Activated CD8-positive, alpha-beta T cell treated with anti-CD3 and anti-CD28 coated beads for 36 hours (primary cell): ENCODE results near the gene HMGN5. TPM values are rescaled to one million over a fixed set of nuclear protein-coding genes. Genes with fewer than 3 reads are reported as not detected.

Experiments
- ATAC-seq: fragments of 200-7000 bp; cut with Tn5 transposase; one replicate; pipeline ENCODE4 v1.10.0; 2021; ENCODE audit warnings: mild to moderate bottlenecking, moderate library complexity
- CTCF ChIA-PET: fragments of 350-600 bp; sonication (Branson Sonifier 250); formaldehyde crosslinking; loops from one replicate; lab custom pipeline; 2021; ENCODE audit warnings: antibody characterized with exemption; lab: Charles Lee
- POLR2A ChIA-PET: fragments of 350-600 bp; sonication (Branson Sonifier 250); formaldehyde crosslinking; loops from one replicate; lab custom pipeline; 2021; ENCODE audit warnings: antibody characterized with exemption; lab: Charles Lee
- DNase-seq: peaks from one replicate; pipeline ENCODE4 v3.0.0-alpha.2; 2020
- H3K27ac Mint-ChIP-seq: one replicate; pipeline ENCODE4 v1.8.0; 2021; ENCODE audit warnings: mild to moderate bottlenecking, mixed read lengths
- H3K27me3 Mint-ChIP-seq: one replicate; pipeline ENCODE4 v1.8.0; 2021; ENCODE audit warnings: mixed read lengths
- H3K36me3 Mint-ChIP-seq: one replicate; pipeline ENCODE4 v1.8.0; 2021; ENCODE audit warnings: low read depth, mixed read lengths
- H3K4me1 Mint-ChIP-seq: one replicate; pipeline ENCODE4 v1.8.0; 2021; ENCODE audit warnings: low read depth, mixed read lengths
- H3K4me3 Mint-ChIP-seq: one replicate; pipeline ENCODE4 v1.8.0; 2021; ENCODE audit warnings: mild to moderate bottlenecking, moderate library complexity, mixed read lengths
- H3K9me3 Mint-ChIP-seq: one replicate; pipeline ENCODE4 v1.8.0; 2021; ENCODE audit warnings: mixed read lengths
- CTCF ChIP-seq: fragments of 200-600 bp; IDR thresholded peaks from one replicate; pipeline ENCODE4 v1.8.0; 2022; ENCODE audit warnings: antibody characterized with exemption, mild to moderate bottlenecking
- intact Hi-C: fragments of 100-400 bp; cut with micrococcal nuclease; formaldehyde crosslinking; loops from one replicate; pipeline ENCODE4 v1.10.0; 2022
- total RNA-seq, 2 experiments: library from RNA; stranded (reverse); gene quantifications; one replicate each; pipeline ENCODE4 v1.2.3, GENCODE V29; 2021

HMGN5 gene
- total RNA-seq, 2 experiments from 2014 or later, result 3.2 to 4.3 TPM

- no peaks in the 10 kb centered on the region for H3K27me3 Mint-ChIP-seq
- H3K36me3 Mint-ChIP-seq, result no peaks in the 10 kb centered on the region
- no peak for TF ChIP-seq CTCF
- no peak overlapping the region for H3K4me3 Mint-ChIP-seq
- no peak overlapping the region for H3K27ac Mint-ChIP-seq
- intact Hi-C loops, result no loop called here
- ChIA-PET CTCF (interaction anchor here (1.1 kb wide), 1 partner anchor 159 kb away, joined by 3 read pairs; no protein-coding TSS in a partner anchor), POLR2A (no interaction called here)
- no peak for ATAC-seq
- no peak for DNase-seq
- H3K9me3 Mint-ChIP-seq, result no peaks in the 10 kb centered on the region
- H3K4me1 Mint-ChIP-seq, result no peaks in the 10 kb centered on the region
These were observed 33.3 kb downstream of the HMGN5 start for GRCh38 chrX:81168391-81168790.

GRCh38 chrX:81121513-81122363 lies 80.0 kb downstream of the HMGN5 start:
- no peak for TF ChIP-seq CTCF
- intact Hi-C loops, result loop anchor here (2.0 to 5.0 kb wide), 2 partner anchors 245 to 314 kb away; partner anchors contain the start of gene BRWD3
- H3K9me3 Mint-ChIP-seq, result no peaks in the 10 kb centered on the region
- H3K36me3 Mint-ChIP-seq, result no peaks in the 10 kb centered on the region
- ChIA-PET CTCF (interaction anchor here (1.2 kb wide), 1 partner anchor 245 kb away, joined by 3 read pairs; no protein-coding TSS in a partner anchor), POLR2A (interaction anchor here (0.7 kb wide), 1 partner anchor 25 kb away, joined by 3 read pairs; no protein-coding TSS in a partner anchor)
- peaks cover 8% of the 10 kb centered on the region for H3K4me1 Mint-ChIP-seq
- H3K27ac Mint-ChIP-seq, result peak overlapping the region; percentile 85
- peaks cover 2% of the 10 kb centered on the region for H3K27me3 Mint-ChIP-seq
- peak; percentile 88 for DNase-seq
- H3K4me3 Mint-ChIP-seq, result peak overlapping the region; percentile 90
- peak; percentile 95 for ATAC-seq

- POLR2A ChIA-PET, result interaction anchor here (0.7 kb wide), 1 partner anchor 26 kb away, joined by 3 read pairs; no protein-coding TSS in a partner anchor
These were observed 80.8 kb downstream of the HMGN5 start for GRCh38 chrX:81120936-81121371.

GRCh38 chrX:81120258-81120935 lies 81.3 kb downstream of the HMGN5 start:
- Mint-ChIP-seq H3K4me1 (peaks cover 8% of the 10 kb centered on the region), H3K36me3 (no peaks in the 10 kb centered on the region), H3K27me3 (peaks cover 2% of the 10 kb centered on the region), H3K4me3 (peak overlapping the region; percentile 90), H3K27ac (peak overlapping the region; percentile 73), H3K9me3 (no peaks in the 10 kb centered on the region)
- DNase-seq, result no peak
- POLR2A ChIA-PET, result no interaction called here
- no peak for TF ChIP-seq CTCF
- CTCF ChIA-PET, result interaction anchor here (0.5 to 1.2 kb wide), 4 partner anchors 23 to 310 kb away, joined by 3 read pairs; no protein-coding TSS in a partner anchor
- peak; percentile 6 for ATAC-seq
- intact Hi-C loops, result loop anchor here (2.0 to 5.0 kb wide), 2 partner anchors 244 to 313 kb away; partner anchors contain the start of gene BRWD3

More at GRCh38 chrX:81120936-81121371, 80.8 kb downstream of the HMGN5 start:
- intact Hi-C loops, result loop anchor here (2.0 to 5.0 kb wide), 2 partner anchors 244 to 314 kb away; partner anchors contain the start of gene BRWD3
- CTCF ChIA-PET, result interaction anchor here (0.8 to 1.2 kb wide), 3 partner anchors 22 to 244 kb away, joined by 3 read pairs; no protein-coding TSS in a partner anchor
- Mint-ChIP-seq H3K27ac (peak overlapping the region; percentile 85), H3K4me3 (peak overlapping the region; percentile 90), H3K4me1 (peaks cover 8% of the 10 kb centered on the region), H3K36me3 (no peaks in the 10 kb centered on the region), H3K9me3 (no peaks in the 10 kb centered on the region), H3K27me3 (peaks cover 2% of the 10 kb centered on the region)
- ATAC-seq (peak; percentile 66), DNase-seq (peak; percentile 51)
- TF ChIP-seq CTCF, result peak; percentile 60
